Head of caudate nucleus (tissue), 42 donors: ENCODE results near the gene DPY30.
A peak's percentile ranks its signal among the peaks of the same experiment; 100 is the strongest.
"Not testable (repeated sequence)": the region's sequence is repeated elsewhere in the genome, so short reads cannot be mapped to it uniquely, and the experiment has no call there.

ENCODE experiments used
- DNase-seq, 42 donors: peaks; one replicate each; pipeline versions ENCODE4 v3.0.0 to v3.0.0-alpha.2; 2020 to 2021; ENCODE audit warnings: mixed read lengths in 7 of 42
- intact Hi-C: fragments of 100-400 bp; cut with DNase I; formaldehyde crosslinking; loops from one replicate; pipeline ENCODE4 v1.15.0; 2022

DPY30 gene

GRCh38 chr2:32039447-32040219 is at the start of gene DPY30:
Gene DPY30, minus strand, starts transcription at chr2:32039805. Its CDS starts 349 bp downstream, at chr2:32039456.
- intact Hi-C loops: loop anchor here (2.0 to 10.0 kb wide), 2 partner anchors 29 to 315 kb away; partner anchors contain the start of genes BIRC6 and MEMO1
- DNase-seq: peak; percentile 87 to 96 (median 93)

GRCh38 chr2:32074134-32074506 is 34.5 kb upstream of the DPY30 start:
- intact Hi-C loops: no loop called here

GRCh38 chr2:32067549-32067948 is 27.9 kb upstream of the DPY30 start:
- intact Hi-C loops: no loop called here
- DNase-seq: no peak

More at GRCh38 chr2:32074134-32074506, 34.5 kb upstream of the DPY30 start:
- no peak for DNase-seq

- intact Hi-C loops: loop anchor here (5.0 kb wide), 1 partner anchor 103 kb away; the partner anchor contains the start of gene SLC30A6
- DNase-seq: no peak
Measured at GRCh38 chr2:32064713-32065112, 25.1 kb upstream of the DPY30 start.

GRCh38 chr2:32064021-32064601 is 24.5 kb upstream of the DPY30 start:
- DNase-seq: peak in 19 of 42 donors; percentile 3 to 48 (median 17)
- intact Hi-C loops: loop anchor here (5.0 kb wide), 1 partner anchor 103 kb away; the partner anchor contains the start of gene SLC30A6

GRCh38 chr2:32063310-32064020 is 23.9 kb upstream of the DPY30 start, which contains the start of gene SPAST:
Gene SPAST, plus strand, starts transcription at chr2:32063556. Its CDS starts 276 bp downstream, at chr2:32063832.
- peak; percentile 93 to 99 (median 97) for DNase-seq
- intact Hi-C loops: loop anchor here (2.0 to 5.0 kb wide), 2 partner anchors 53 to 104 kb away; partner anchors contain the start of genes MEMO1 and SLC30A6

GRCh38 chr2:32061973-32062861 is 22.6 kb upstream of the DPY30 start:
- intact Hi-C loops: loop anchor here (2.0 to 5.0 kb wide), 2 partner anchors 51 to 105 kb away; partner anchors contain the start of genes MEMO1 and SLC30A6
- peak in 20 of 42 donors; percentile 6 to 62 (median 16) for DNase-seq

- no peak for DNase-seq
- intact Hi-C loops: loop anchor here (5.0 kb wide), 1 partner anchor 106 kb away; the partner anchor contains the start of gene SLC30A6
Measured at GRCh38 chr2:32061430-32061829, 21.8 kb upstream of the DPY30 start.

- no peak for DNase-seq
- intact Hi-C loops: loop anchor here (5.0 kb wide), 1 partner anchor 107 kb away; the partner anchor contains the start of gene SLC30A6
Measured at GRCh38 chr2:32060266-32060665, 20.7 kb upstream of the DPY30 start.

- intact Hi-C loops: no loop called here
- no peak for DNase-seq
Measured at GRCh38 chr2:32058130-32058529, 18.5 kb upstream of the DPY30 start.

GRCh38 chr2:32054583-32054982 is 15.0 kb upstream of the DPY30 start:
- intact Hi-C loops, DNase-seq: not testable (repeated sequence)

GRCh38 chr2:32051836-32052439 is 12.3 kb upstream of the DPY30 start:
- intact Hi-C loops: no loop called here
- no peak for DNase-seq

GRCh38 chr2:32043561-32043960 is 4.0 kb upstream of the DPY30 start:
- intact Hi-C loops: no loop called here

GRCh38 chr2:32034198-32034887 is 5.3 kb downstream of the DPY30 start:
- peak in 1 of 42 donors; percentile 3 for DNase-seq
- intact Hi-C loops: loop anchor here (10.0 kb wide), 1 partner anchor 320 kb away; the partner anchor contains the start of gene BIRC6

More at GRCh38 chr2:32043561-32043960, 4.0 kb upstream of the DPY30 start:
- DNase-seq: peak in 1 of 42 donors; percentile 11

GRCh38 chr2:32018789-32019482 is 20.7 kb downstream of the DPY30 start:
- intact Hi-C loops, DNase-seq: not testable (repeated sequence)

GRCh38 chr2:32012872-32013271 is 26.7 kb downstream of the DPY30 start:
- intact Hi-C loops: no loop called here
- DNase-seq: peak in 1 of 42 donors; percentile 5
